H9 (cell line): ENCODE measurements around the gene YAF2. TPM values are rescaled to one million over a fixed set of nuclear protein-coding genes. Genes with fewer than 3 reads are reported as not detected.

Source experiments
- DNase-seq: peaks from one replicate; pipeline ENCODE4 v3.0.0-alpha.2; 2017
- H2AFZ ChIP-seq: one replicate; pipeline ENCODE4 v1.6.1; 2013; ENCODE audit warnings: mild to moderate bottlenecking, low read length, control low read depth, moderate library complexity
- H2AK5ac ChIP-seq: 2 replicates; pipeline ENCODE4 v1.6.1; 2013; ENCODE audit warnings: low read length, control low read depth, mixed read lengths; ENCODE audit not compliant: insufficient read length
- H2BK120ac ChIP-seq: one replicate; pipeline ENCODE4 v1.6.1; 2013; ENCODE audit warnings: low read depth, mild to moderate bottlenecking, low read length, control low read depth, inconsistent platforms; ENCODE audit not compliant: poor library complexity, severe bottlenecking
- H2BK12ac ChIP-seq: 2 replicates; pipeline ENCODE4 v1.6.1; 2013; ENCODE audit warnings: low read length, control low read depth, mixed read lengths, low read depth; ENCODE audit not compliant: insufficient read length
- H2BK15ac ChIP-seq: 2 replicates; pipeline ENCODE4 v1.6.1; 2013; ENCODE audit warnings: low read depth, low read length, control low read depth
- H2BK20ac ChIP-seq: one replicate; pipeline ENCODE4 v1.6.1; 2013; ENCODE audit warnings: low read depth, mild to moderate bottlenecking, low read length, control low read depth, inconsistent platforms; ENCODE audit not compliant: poor library complexity, severe bottlenecking
- H2BK5ac ChIP-seq: 2 replicates; pipeline ENCODE4 v1.6.1; 2013; ENCODE audit warnings: low read length, control low read depth, mixed read lengths; ENCODE audit not compliant: insufficient read length
- H3K14ac ChIP-seq: 2 replicates; pipeline ENCODE4 v1.6.1; 2013; ENCODE audit warnings: low read length, control low read depth; ENCODE audit not compliant: insufficient read depth
- H3K18ac ChIP-seq: 2 replicates; pipeline ENCODE4 v1.6.1; 2013; ENCODE audit warnings: low read depth, mild to moderate bottlenecking, mixed read lengths, low read length, control low read depth; ENCODE audit not compliant: insufficient read length
- H3K23ac ChIP-seq: 2 replicates; pipeline ENCODE4 v1.6.1; 2013; ENCODE audit warnings: low read length, control low read depth, mixed read lengths, low read depth; ENCODE audit not compliant: insufficient read length
- H3K23me2 ChIP-seq: 2 replicates; pipeline ENCODE4 v1.6.1; 2013; ENCODE audit warnings: low read depth, mild to moderate bottlenecking, mixed read lengths, low read length, control low read depth; ENCODE audit not compliant: insufficient read length, poor library complexity, severe bottlenecking
- H3K27ac ChIP-seq: 2 replicates; pipeline ENCODE4 v1.5.1; 2013; ENCODE audit warnings: low read length, control low read depth, mixed read lengths, low read depth; ENCODE audit not compliant: insufficient read length
- H3K27me3 ChIP-seq: 2 replicates; pipeline ENCODE4 v1.6.1; 2013; ENCODE audit warnings: low read length, control low read depth, inconsistent platforms; ENCODE audit not compliant: insufficient read depth
- H3K4ac ChIP-seq: 2 replicates; pipeline ENCODE4 v1.6.1; 2013; ENCODE audit warnings: low read depth, mild to moderate bottlenecking, control low read depth, inconsistent platforms, low read length, moderate library complexity
- H3K4me1 ChIP-seq: 2 replicates; pipeline ENCODE4 v1.6.1; 2013; ENCODE audit warnings: low read length, control low read depth, inconsistent platforms; ENCODE audit not compliant: insufficient read depth
- H3K4me2 ChIP-seq: 2 replicates; pipeline ENCODE4 v1.6.1; 2013; ENCODE audit warnings: low read length, control low read depth, mixed read lengths; ENCODE audit not compliant: insufficient read length, insufficient read depth
- H3K56ac ChIP-seq: 2 replicates; pipeline ENCODE4 v1.6.1; 2013; ENCODE audit warnings: low read depth, mild to moderate bottlenecking, mixed read lengths, low read length, control low read depth; ENCODE audit not compliant: insufficient read length
- H3K79me1 ChIP-seq: 2 replicates; pipeline ENCODE4 v1.6.1; 2013; ENCODE audit warnings: low read depth, mild to moderate bottlenecking, moderate library complexity, low read length, control low read depth, inconsistent platforms; ENCODE audit not compliant: insufficient read depth, poor library complexity, severe bottlenecking
- H3K79me2 ChIP-seq: 2 replicates; pipeline ENCODE4 v1.6.1; 2013; ENCODE audit warnings: low read length, control low read depth, inconsistent platforms; ENCODE audit not compliant: insufficient read depth
- H3K9ac ChIP-seq: 2 replicates; pipeline ENCODE4 v1.6.1; 2013; ENCODE audit warnings: low read length, control low read depth, mixed read lengths; ENCODE audit not compliant: insufficient read length; ENCODE audit errors: extremely low read depth
- H3K9me3 ChIP-seq: one replicate; pipeline ENCODE4 v1.6.1; 2013; ENCODE audit warnings: low read depth, low read length, inconsistent platforms; ENCODE audit not compliant: control insufficient read depth
- H3T11ph ChIP-seq: one replicate; pipeline ENCODE4 v1.6.1; 2013; ENCODE audit warnings: mild to moderate bottlenecking, low read length, control low read depth, inconsistent platforms
- H4K20me1 ChIP-seq: one replicate; pipeline ENCODE4 v1.6.1; 2013; ENCODE audit not compliant: control insufficient read depth, insufficient read length, insufficient read depth
- H4K5ac ChIP-seq: 2 replicates; pipeline ENCODE4 v1.6.1; 2013; ENCODE audit warnings: low read depth, mild to moderate bottlenecking, mixed read lengths, low read length, control low read depth; ENCODE audit not compliant: insufficient read length
- H4K8ac ChIP-seq: replicated peaks from 2 replicates; pipeline ENCODE4 v1.6.1; 2013; ENCODE audit warnings: low read length, control low read depth, mixed read lengths, low read depth; ENCODE audit not compliant: insufficient read length
- H4K91ac ChIP-seq: 2 replicates; pipeline ENCODE4 v1.6.1; 2013; ENCODE audit warnings: low read depth, mild to moderate bottlenecking, moderate library complexity, mixed read lengths, low read length, control low read depth; ENCODE audit not compliant: insufficient read length
- H3K27ac Mint-ChIP-seq, 3 experiments: 2 replicates in 2 of 3; 3 replicates in 1 of 3; pipeline ENCODE4 v1.8.0; 2020 to 2021; ENCODE audit warnings: mixed read lengths in 3 of 3, mild to moderate bottlenecking in 1 of 3, moderate library complexity in 1 of 3
- H3K27me3 Mint-ChIP-seq: 2 replicates; pipeline ENCODE4 v1.8.0; 2021; ENCODE audit warnings: low read depth, mild to moderate bottlenecking, moderate library complexity, mixed read lengths
- H3K36me3 Mint-ChIP-seq, 3 experiments: 2 replicates in 2 of 3; 3 replicates in 1 of 3; pipeline ENCODE4 v1.8.0; 2020 to 2021; ENCODE audit warnings: low read depth in 3 of 3, mixed read lengths in 3 of 3; ENCODE audit not compliant: insufficient read depth in 1 of 3
- H3K4me1 Mint-ChIP-seq, 2 experiments: 2 replicates each; pipeline ENCODE4 v1.8.0; 2020; ENCODE audit warnings: mixed read lengths in 2 of 2
- H3K4me3 Mint-ChIP-seq, 2 experiments: 2 replicates in 1 of 2; 3 replicates in 1 of 2; pipeline ENCODE4 v1.8.0; 2020 to 2021; ENCODE audit warnings: mild to moderate bottlenecking in 2 of 2, mixed read lengths in 2 of 2, moderate library complexity in 1 of 2
- H3K9me3 Mint-ChIP-seq, 2 experiments: 2 replicates in 1 of 2; 3 replicates in 1 of 2; pipeline ENCODE4 v1.8.0; 2020; ENCODE audit warnings: mild to moderate bottlenecking in 2 of 2, mixed read lengths in 2 of 2, moderate library complexity in 1 of 2
- CTCF ChIP-seq: fragments of 200-600 bp; sonication (generic); conservative IDR thresholded peaks from 3 replicates; pipeline ENCODE4 v1.8.0; 2021; ENCODE audit warnings: antibody characterized with exemption, mild to moderate bottlenecking
- WGBS: extraction: QIAGEN DNeasy Blood & Tissue Kit; methylation state at CpG from one replicate; pipeline ENCODE4 v1.1.7; 2013; ENCODE audit warnings: missing lambda C conversion rate, low lambda C conversion rate, mixed read lengths; ENCODE audit not compliant: insufficient read length; ENCODE audit errors: extremely low coverage; 5-methylcytosine and 5-hydroxymethylcytosine counted together
- total RNA-seq: library from RNA; stranded (reverse); gene quantifications from 2 replicates; pipeline ENCODE4 v1.2.1, GENCODE V29; 2021

Gene YAF2
- total RNA-seq, 1 experiment from 2014 or later: 1.9 TPM

GRCh38 chr12:42196723-42197603, 41.1 kb downstream of the YAF2 start:
- H2BK15ac ChIP-seq: no peak overlapping the region
- no peak overlapping the region for H4K8ac ChIP-seq
- H3K79me2 ChIP-seq: no peaks in the 10 kb centered on the region
- H3T11ph ChIP-seq: no peak overlapping the region
- no peak overlapping the region for H2BK12ac ChIP-seq
- H3K23ac ChIP-seq: no peak overlapping the region
- no peaks in the 10 kb centered on the region for H4K20me1 ChIP-seq
- H3K4me2 ChIP-seq: no peak overlapping the region
- no peak overlapping the region for H2BK120ac ChIP-seq
- no peak overlapping the region for H3K14ac ChIP-seq
- H3K56ac ChIP-seq: no peak overlapping the region
- H2AFZ ChIP-seq: no peak overlapping the region
- no peak for TF ChIP-seq CTCF
- H3K4ac ChIP-seq: no peak overlapping the region
- no peaks in the 10 kb centered on the region for H3K23me2 ChIP-seq
- Mint-ChIP-seq H3K9me3 (no peaks in the 10 kb centered on the region), H3K4me1 (peaks cover 0 to 4% of the 10 kb centered on the region in 2 experiments; a peak in 1 of 4 replicates), H3K4me3 (no peak overlapping the region), H3K27ac (peak overlapping the region in 1 of 3 experiments; percentile 12; a peak in 1 of 7 replicates), H3K36me3 (no peaks in the 10 kb centered on the region), H3K27me3 (peaks cover 4% of the 10 kb centered on the region)
- H3K9ac ChIP-seq: no peak overlapping the region
- H3K27me3 ChIP-seq: no peaks in the 10 kb centered on the region
- no peak for DNase-seq
- no peak overlapping the region for H3K18ac ChIP-seq
- no peak overlapping the region for H4K5ac ChIP-seq
- no peaks in the 10 kb centered on the region for H3K9me3 ChIP-seq
- H3K27ac ChIP-seq: no peak overlapping the region
- no peak overlapping the region for H2BK20ac ChIP-seq
- H3K79me1 ChIP-seq: no peaks in the 10 kb centered on the region
- H4K91ac ChIP-seq: no peak overlapping the region
- H2BK5ac ChIP-seq: no peak overlapping the region
- no peaks in the 10 kb centered on the region for H3K4me1 ChIP-seq
- H2AK5ac ChIP-seq: no peak overlapping the region
- WGBS: no CpG with 5 or more reads among the region's 7 CpGs
